ENCODE measurements around the gene EVL.

Gene EVL

GRCh38 chr14:100105357-100106169, 40.3 kb downstream of the EVL start:
- Histone ChIP-seq H3K27ac (ENCODE audit: low read depth, low read length) (no peak overlapping the region), H3K27me3 (ENCODE audit: control insufficient read depth in 5 of 5, insufficient read depth in 4 of 5, low read length in 5 of 5) (no peaks in the 10 kb centered on the region), H3K36me3 (ENCODE audit: control insufficient read depth in 5 of 5, insufficient read depth in 5 of 5, low read length in 5 of 5) (peaks cover 0 to 16% (median 0%) of the 10 kb centered on the region in 5 donors), H3K4me3 (ENCODE audit: low read depth in 1 of 5, low read length in 5 of 5) (no peak overlapping the region), H3K4me1 (ENCODE audit: control insufficient read depth in 5 of 5, insufficient read depth in 5 of 5, low read length in 5 of 5) (peaks cover 7 to 64% (median 43%) of the 10 kb centered on the region in 5 donors), H3K9me3 (ENCODE audit: control insufficient read depth in 5 of 5, low read length in 5 of 5) (no peaks in the 10 kb centered on the region), H3K9ac (ENCODE audit: low read length in 5 of 5) (no peak overlapping the region)

- H3K4me1 ChIP-seq (ENCODE audit: control insufficient read depth in 5 of 5, insufficient read depth in 5 of 5, low read length in 5 of 5): peaks cover 7 to 64% (median 43%) of the 10 kb centered on the region in 5 donors
- no peak overlapping the region for H3K4me3 ChIP-seq (ENCODE audit: low read depth in 1 of 5, low read length in 5 of 5)
- H3K9me3 ChIP-seq (ENCODE audit: control insufficient read depth in 5 of 5, low read length in 5 of 5): no peaks in the 10 kb centered on the region
- no peak overlapping the region for H3K9ac ChIP-seq (ENCODE audit: low read length in 5 of 5)
- H3K27me3 ChIP-seq (ENCODE audit: control insufficient read depth in 5 of 5, insufficient read depth in 4 of 5, low read length in 5 of 5): no peaks in the 10 kb centered on the region
- H3K27ac ChIP-seq (ENCODE audit: low read depth, low read length): no peak overlapping the region
- H3K36me3 ChIP-seq (ENCODE audit: control insufficient read depth in 5 of 5, insufficient read depth in 5 of 5, low read length in 5 of 5): peaks cover 0 to 20% (median 0%) of the 10 kb centered on the region in 5 donors
Observed at GRCh38 chr14:100106250-100107112, 41.3 kb downstream of the EVL start.

- no peaks in the 10 kb centered on the region for H3K27me3 ChIP-seq (ENCODE audit: control insufficient read depth in 5 of 5, insufficient read depth in 4 of 5, low read length in 5 of 5)
- no peak overlapping the region for H3K9ac ChIP-seq (ENCODE audit: low read length in 5 of 5)
- no peaks in the 10 kb centered on the region for H3K9me3 ChIP-seq (ENCODE audit: control insufficient read depth in 5 of 5, low read length in 5 of 5)
- peaks cover 0 to 20% (median 0%) of the 10 kb centered on the region in 5 donors for H3K36me3 ChIP-seq (ENCODE audit: control insufficient read depth in 5 of 5, insufficient read depth in 5 of 5, low read length in 5 of 5)
- H3K4me1 ChIP-seq (ENCODE audit: control insufficient read depth in 5 of 5, insufficient read depth in 5 of 5, low read length in 5 of 5): peaks cover 7 to 64% (median 43%) of the 10 kb centered on the region in 5 donors
- H3K27ac ChIP-seq (ENCODE audit: low read depth, low read length): no peak overlapping the region
- H3K4me3 ChIP-seq (ENCODE audit: low read depth in 1 of 5, low read length in 5 of 5): no peak overlapping the region
Observed at GRCh38 chr14:100107236-100107635, 42.0 kb downstream of the EVL start.

GRCh38 chr14:100108042-100108825, 43.0 kb downstream of the EVL start:
- H3K9ac ChIP-seq (ENCODE audit: low read length in 5 of 5): peak overlapping the region in 1 of 5 donors; percentile 44
- peaks cover 7 to 54% (median 41%) of the 10 kb centered on the region in 5 donors for H3K4me1 ChIP-seq (ENCODE audit: control insufficient read depth in 5 of 5, insufficient read depth in 5 of 5, low read length in 5 of 5)
- peak overlapping the region; percentile 7 for H3K27ac ChIP-seq (ENCODE audit: low read depth, low read length)
- H3K9me3 ChIP-seq (ENCODE audit: control insufficient read depth in 5 of 5, low read length in 5 of 5): no peaks in the 10 kb centered on the region
- peaks cover 0 to 20% (median 0%) of the 10 kb centered on the region in 5 donors for H3K36me3 ChIP-seq (ENCODE audit: control insufficient read depth in 5 of 5, insufficient read depth in 5 of 5, low read length in 5 of 5)
- H3K4me3 ChIP-seq (ENCODE audit: low read depth in 1 of 5, low read length in 5 of 5): no peak overlapping the region
- no peaks in the 10 kb centered on the region for H3K27me3 ChIP-seq (ENCODE audit: control insufficient read depth in 5 of 5, insufficient read depth in 4 of 5, low read length in 5 of 5)

GRCh38 chr14:100108840-100109593, 43.8 kb downstream of the EVL start:
- Histone ChIP-seq H3K9me3 (ENCODE audit: control insufficient read depth in 5 of 5, low read length in 5 of 5) (no peaks in the 10 kb centered on the region), H3K4me1 (ENCODE audit: control insufficient read depth in 5 of 5, insufficient read depth in 5 of 5, low read length in 5 of 5) (peaks cover 7 to 46% (median 33%) of the 10 kb centered on the region in 5 donors), H3K36me3 (ENCODE audit: control insufficient read depth in 5 of 5, insufficient read depth in 5 of 5, low read length in 5 of 5) (peaks cover 0 to 16% (median 0%) of the 10 kb centered on the region in 5 donors), H3K27me3 (ENCODE audit: control insufficient read depth in 5 of 5, insufficient read depth in 4 of 5, low read length in 5 of 5) (no peaks in the 10 kb centered on the region), H3K9ac (ENCODE audit: low read length in 5 of 5) (peak overlapping the region in 1 of 5 donors; percentile 44), H3K4me3 (ENCODE audit: low read depth in 1 of 5, low read length in 5 of 5) (no peak overlapping the region), H3K27ac (ENCODE audit: low read depth, low read length) (no peak overlapping the region)

- no peaks in the 10 kb centered on the region for H3K27me3 ChIP-seq (ENCODE audit: control insufficient read depth in 5 of 5, insufficient read depth in 4 of 5, low read length in 5 of 5)
- H3K4me3 ChIP-seq (ENCODE audit: low read depth in 1 of 5, low read length in 5 of 5): no peak overlapping the region
- H3K36me3 ChIP-seq (ENCODE audit: control insufficient read depth in 5 of 5, insufficient read depth in 5 of 5, low read length in 5 of 5): peaks cover 0 to 16% (median 0%) of the 10 kb centered on the region in 5 donors
- peaks cover 6 to 44% (median 31%) of the 10 kb centered on the region in 5 donors for H3K4me1 ChIP-seq (ENCODE audit: control insufficient read depth in 5 of 5, insufficient read depth in 5 of 5, low read length in 5 of 5)
- H3K9me3 ChIP-seq (ENCODE audit: control insufficient read depth in 5 of 5, low read length in 5 of 5): no peaks in the 10 kb centered on the region
- no peak overlapping the region for H3K27ac ChIP-seq (ENCODE audit: low read depth, low read length)
- no peak overlapping the region for H3K9ac ChIP-seq (ENCODE audit: low read length in 5 of 5)
Observed at GRCh38 chr14:100109594-100109955, 44.4 kb downstream of the EVL start.

- Histone ChIP-seq H3K36me3 (ENCODE audit: control insufficient read depth in 5 of 5, insufficient read depth in 5 of 5, low read length in 5 of 5) (peaks cover 0 to 19% (median 0%) of the 10 kb centered on the region in 5 donors), H3K4me1 (ENCODE audit: control insufficient read depth in 5 of 5, insufficient read depth in 5 of 5, low read length in 5 of 5) (peaks cover 4 to 34% (median 23%) of the 10 kb centered on the region in 5 donors), H3K9me3 (ENCODE audit: control insufficient read depth in 5 of 5, low read length in 5 of 5) (no peaks in the 10 kb centered on the region), H3K4me3 (ENCODE audit: low read depth in 1 of 5, low read length in 5 of 5) (no peak overlapping the region), H3K27ac (ENCODE audit: low read depth, low read length) (no peak overlapping the region), H3K27me3 (ENCODE audit: control insufficient read depth in 5 of 5, insufficient read depth in 4 of 5, low read length in 5 of 5) (no peaks in the 10 kb centered on the region), H3K9ac (ENCODE audit: low read length in 5 of 5) (no peak overlapping the region)
Observed at GRCh38 chr14:100110816-100111215, 45.6 kb downstream of the EVL start.

GRCh38 chr14:100111931-100112704, 46.9 kb downstream of the EVL start:
- Histone ChIP-seq H3K27ac (ENCODE audit: low read depth, low read length) (no peak overlapping the region), H3K4me1 (ENCODE audit: control insufficient read depth in 5 of 5, insufficient read depth in 5 of 5, low read length in 5 of 5) (peaks cover 0 to 21% (median 13%) of the 10 kb centered on the region in 5 donors), H3K9ac (ENCODE audit: low read length in 5 of 5) (no peak overlapping the region)

More at GRCh38 chr14:100111931-100112704, 46.9 kb downstream of the EVL start:
- Histone ChIP-seq H3K27me3 (ENCODE audit: control insufficient read depth in 5 of 5, insufficient read depth in 4 of 5, low read length in 5 of 5) (no peaks in the 10 kb centered on the region), H3K9me3 (ENCODE audit: control insufficient read depth in 5 of 5, low read length in 5 of 5) (no peaks in the 10 kb centered on the region), H3K4me3 (ENCODE audit: low read depth in 1 of 5, low read length in 5 of 5) (no peak overlapping the region), H3K36me3 (ENCODE audit: control insufficient read depth in 5 of 5, insufficient read depth in 5 of 5, low read length in 5 of 5) (peaks cover 0 to 23% (median 2%) of the 10 kb centered on the region in 5 donors)

All from subcutaneous abdominal adipose tissue (tissue), 5 donors.